Tibial nerve (tissue), 3 donors: ENCODE data around the gene TTC39A.

Source experiments
- POLR2A ChIP-seq, 2 donors: fragments of 450-650 bp; IDR thresholded peaks; one replicate each; pipeline ENCODE4 v1.6.1; 2017; ENCODE audit warnings: antibody characterized with exemption in 2 of 2, mild to moderate bottlenecking in 2 of 2, moderate library complexity in 2 of 2
- TF ChIP-seq, protein P1 (sequence below), 5 experiments: fragments of 200-600 bp in 3 of 5; fragments of 450-650 bp in 2 of 5; sonication (generic) in 3 of 5; IDR thresholded peaks; one replicate each; pipeline ENCODE4 v1.5.1; 2016 to 2019; ENCODE audit warnings: antibody characterized with exemption in 5 of 5, mild to moderate bottlenecking in 3 of 5, moderate library complexity in 2 of 5

DNA sequence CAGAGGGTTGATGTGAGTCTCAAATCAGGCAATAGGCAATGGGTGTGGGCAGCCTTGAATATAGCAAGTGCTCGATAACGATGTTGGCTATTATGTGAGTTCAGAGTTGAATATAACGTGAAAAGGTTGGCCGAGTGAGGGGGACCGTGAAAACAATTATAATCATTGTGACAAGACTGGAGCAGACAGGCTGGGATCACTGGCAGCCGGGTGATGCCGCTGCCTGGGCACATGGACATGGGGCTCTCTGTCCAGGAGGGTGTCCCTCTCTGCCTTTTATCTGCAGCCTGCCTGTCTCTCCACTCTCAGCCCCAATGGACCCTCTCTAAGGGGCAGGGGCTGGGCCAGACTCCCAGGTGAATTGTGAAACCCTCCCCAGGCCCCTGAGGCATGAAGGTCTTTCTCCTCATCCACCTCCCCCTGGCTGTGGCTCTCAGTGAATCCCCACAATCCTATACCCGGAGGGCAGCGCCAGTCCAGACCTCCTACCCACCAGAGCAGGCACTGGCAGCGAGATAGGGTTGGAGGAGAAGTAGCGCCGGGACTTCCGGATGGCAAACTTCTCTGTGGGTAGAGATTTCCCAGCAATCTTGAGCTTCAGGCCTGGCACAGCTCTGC lies 36.4 kb downstream of the TTC39A start:
- TF ChIP-seq, protein P1, sequence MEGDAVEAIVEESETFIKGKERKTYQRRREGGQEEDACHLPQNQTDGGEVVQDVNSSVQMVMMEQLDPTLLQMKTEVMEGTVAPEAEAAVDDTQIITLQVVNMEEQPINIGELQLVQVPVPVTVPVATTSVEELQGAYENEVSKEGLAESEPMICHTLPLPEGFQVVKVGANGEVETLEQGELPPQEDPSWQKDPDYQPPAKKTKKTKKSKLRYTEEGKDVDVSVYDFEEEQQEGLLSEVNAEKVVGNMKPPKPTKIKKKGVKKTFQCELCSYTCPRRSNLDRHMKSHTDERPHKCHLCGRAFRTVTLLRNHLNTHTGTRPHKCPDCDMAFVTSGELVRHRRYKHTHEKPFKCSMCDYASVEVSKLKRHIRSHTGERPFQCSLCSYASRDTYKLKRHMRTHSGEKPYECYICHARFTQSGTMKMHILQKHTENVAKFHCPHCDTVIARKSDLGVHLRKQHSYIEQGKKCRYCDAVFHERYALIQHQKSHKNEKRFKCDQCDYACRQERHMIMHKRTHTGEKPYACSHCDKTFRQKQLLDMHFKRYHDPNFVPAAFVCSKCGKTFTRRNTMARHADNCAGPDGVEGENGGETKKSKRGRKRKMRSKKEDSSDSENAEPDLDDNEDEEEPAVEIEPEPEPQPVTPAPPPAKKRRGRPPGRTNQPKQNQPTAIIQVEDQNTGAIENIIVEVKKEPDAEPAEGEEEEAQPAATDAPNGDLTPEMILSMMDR (IDR thresholded peaks at IDR 0.05): no peak
- TF ChIP-seq POLR2A (IDR thresholded peaks at IDR 0.05): no peak
